H9 (cell line): Measurements from ENCODE around the gene CDC26. TPM values are rescaled to one million over a fixed set of nuclear protein-coding genes. Genes with fewer than 3 reads are reported as not detected.

Source experiments
- DNase-seq: peaks from one replicate; pipeline ENCODE4 v3.0.0-alpha.2; 2017
- H2AFZ ChIP-seq: one replicate; pipeline ENCODE4 v1.6.1; 2013; ENCODE audit warnings: mild to moderate bottlenecking, low read length, control low read depth, moderate library complexity
- H2AK5ac ChIP-seq: 2 replicates; pipeline ENCODE4 v1.6.1; 2013; ENCODE audit warnings: low read length, control low read depth, mixed read lengths; ENCODE audit not compliant: insufficient read length
- H2BK120ac ChIP-seq: one replicate; pipeline ENCODE4 v1.6.1; 2013; ENCODE audit warnings: low read depth, mild to moderate bottlenecking, low read length, control low read depth, inconsistent platforms; ENCODE audit not compliant: poor library complexity, severe bottlenecking
- H2BK12ac ChIP-seq: 2 replicates; pipeline ENCODE4 v1.6.1; 2013; ENCODE audit warnings: low read length, control low read depth, mixed read lengths, low read depth; ENCODE audit not compliant: insufficient read length
- H2BK15ac ChIP-seq: 2 replicates; pipeline ENCODE4 v1.6.1; 2013; ENCODE audit warnings: low read depth, low read length, control low read depth
- H2BK20ac ChIP-seq: one replicate; pipeline ENCODE4 v1.6.1; 2013; ENCODE audit warnings: low read depth, mild to moderate bottlenecking, low read length, control low read depth, inconsistent platforms; ENCODE audit not compliant: poor library complexity, severe bottlenecking
- H2BK5ac ChIP-seq: 2 replicates; pipeline ENCODE4 v1.6.1; 2013; ENCODE audit warnings: low read length, control low read depth, mixed read lengths; ENCODE audit not compliant: insufficient read length
- H3K14ac ChIP-seq: 2 replicates; pipeline ENCODE4 v1.6.1; 2013; ENCODE audit warnings: low read length, control low read depth; ENCODE audit not compliant: insufficient read depth
- H3K18ac ChIP-seq: 2 replicates; pipeline ENCODE4 v1.6.1; 2013; ENCODE audit warnings: low read depth, mild to moderate bottlenecking, mixed read lengths, low read length, control low read depth; ENCODE audit not compliant: insufficient read length
- H3K23ac ChIP-seq: 2 replicates; pipeline ENCODE4 v1.6.1; 2013; ENCODE audit warnings: low read length, control low read depth, mixed read lengths, low read depth; ENCODE audit not compliant: insufficient read length
- H3K23me2 ChIP-seq: 2 replicates; pipeline ENCODE4 v1.6.1; 2013; ENCODE audit warnings: low read depth, mild to moderate bottlenecking, mixed read lengths, low read length, control low read depth; ENCODE audit not compliant: insufficient read length, poor library complexity, severe bottlenecking
- H3K27ac ChIP-seq: 2 replicates; pipeline ENCODE4 v1.5.1; 2013; ENCODE audit warnings: low read length, control low read depth, mixed read lengths, low read depth; ENCODE audit not compliant: insufficient read length
- H3K27me3 ChIP-seq: 2 replicates; pipeline ENCODE4 v1.6.1; 2013; ENCODE audit warnings: low read length, control low read depth, inconsistent platforms; ENCODE audit not compliant: insufficient read depth
- H3K4ac ChIP-seq: 2 replicates; pipeline ENCODE4 v1.6.1; 2013; ENCODE audit warnings: low read depth, mild to moderate bottlenecking, control low read depth, inconsistent platforms, low read length, moderate library complexity
- H3K4me1 ChIP-seq: 2 replicates; pipeline ENCODE4 v1.6.1; 2013; ENCODE audit warnings: low read length, control low read depth, inconsistent platforms; ENCODE audit not compliant: insufficient read depth
- H3K4me2 ChIP-seq: 2 replicates; pipeline ENCODE4 v1.6.1; 2013; ENCODE audit warnings: low read length, control low read depth, mixed read lengths; ENCODE audit not compliant: insufficient read length, insufficient read depth
- H3K56ac ChIP-seq: 2 replicates; pipeline ENCODE4 v1.6.1; 2013; ENCODE audit warnings: low read depth, mild to moderate bottlenecking, mixed read lengths, low read length, control low read depth; ENCODE audit not compliant: insufficient read length
- H3K79me1 ChIP-seq: 2 replicates; pipeline ENCODE4 v1.6.1; 2013; ENCODE audit warnings: low read depth, mild to moderate bottlenecking, moderate library complexity, low read length, control low read depth, inconsistent platforms; ENCODE audit not compliant: insufficient read depth, poor library complexity, severe bottlenecking
- H3K79me2 ChIP-seq: 2 replicates; pipeline ENCODE4 v1.6.1; 2013; ENCODE audit warnings: low read length, control low read depth, inconsistent platforms; ENCODE audit not compliant: insufficient read depth
- H3K9ac ChIP-seq: 2 replicates; pipeline ENCODE4 v1.6.1; 2013; ENCODE audit warnings: low read length, control low read depth, mixed read lengths; ENCODE audit not compliant: insufficient read length; ENCODE audit errors: extremely low read depth
- H3K9me3 ChIP-seq: one replicate; pipeline ENCODE4 v1.6.1; 2013; ENCODE audit warnings: low read depth, low read length, inconsistent platforms; ENCODE audit not compliant: control insufficient read depth
- H3T11ph ChIP-seq: one replicate; pipeline ENCODE4 v1.6.1; 2013; ENCODE audit warnings: mild to moderate bottlenecking, low read length, control low read depth, inconsistent platforms
- H4K20me1 ChIP-seq: one replicate; pipeline ENCODE4 v1.6.1; 2013; ENCODE audit not compliant: control insufficient read depth, insufficient read length, insufficient read depth
- H4K5ac ChIP-seq: 2 replicates; pipeline ENCODE4 v1.6.1; 2013; ENCODE audit warnings: low read depth, mild to moderate bottlenecking, mixed read lengths, low read length, control low read depth; ENCODE audit not compliant: insufficient read length
- H4K8ac ChIP-seq: replicated peaks from 2 replicates; pipeline ENCODE4 v1.6.1; 2013; ENCODE audit warnings: low read length, control low read depth, mixed read lengths, low read depth; ENCODE audit not compliant: insufficient read length
- H4K91ac ChIP-seq: 2 replicates; pipeline ENCODE4 v1.6.1; 2013; ENCODE audit warnings: low read depth, mild to moderate bottlenecking, moderate library complexity, mixed read lengths, low read length, control low read depth; ENCODE audit not compliant: insufficient read length
- H3K27ac Mint-ChIP-seq, 3 experiments: 2 replicates in 2 of 3; 3 replicates in 1 of 3; pipeline ENCODE4 v1.8.0; 2020 to 2021; ENCODE audit warnings: mixed read lengths in 3 of 3, mild to moderate bottlenecking in 1 of 3, moderate library complexity in 1 of 3
- H3K27me3 Mint-ChIP-seq: 2 replicates; pipeline ENCODE4 v1.8.0; 2021; ENCODE audit warnings: low read depth, mild to moderate bottlenecking, moderate library complexity, mixed read lengths
- H3K36me3 Mint-ChIP-seq, 3 experiments: 2 replicates in 2 of 3; 3 replicates in 1 of 3; pipeline ENCODE4 v1.8.0; 2020 to 2021; ENCODE audit warnings: low read depth in 3 of 3, mixed read lengths in 3 of 3; ENCODE audit not compliant: insufficient read depth in 1 of 3
- H3K4me1 Mint-ChIP-seq, 2 experiments: 2 replicates each; pipeline ENCODE4 v1.8.0; 2020; ENCODE audit warnings: mixed read lengths in 2 of 2
- H3K4me3 Mint-ChIP-seq, 2 experiments: 2 replicates in 1 of 2; 3 replicates in 1 of 2; pipeline ENCODE4 v1.8.0; 2020 to 2021; ENCODE audit warnings: mild to moderate bottlenecking in 2 of 2, mixed read lengths in 2 of 2, moderate library complexity in 1 of 2
- H3K9me3 Mint-ChIP-seq, 2 experiments: 2 replicates in 1 of 2; 3 replicates in 1 of 2; pipeline ENCODE4 v1.8.0; 2020; ENCODE audit warnings: mild to moderate bottlenecking in 2 of 2, mixed read lengths in 2 of 2, moderate library complexity in 1 of 2
- WGBS: extraction: QIAGEN DNeasy Blood & Tissue Kit; methylation state at CpG from one replicate; pipeline ENCODE4 v1.1.7; 2013; ENCODE audit warnings: missing lambda C conversion rate, low lambda C conversion rate, mixed read lengths; ENCODE audit not compliant: insufficient read length; ENCODE audit errors: extremely low coverage; 5-methylcytosine and 5-hydroxymethylcytosine counted together
- total RNA-seq: library from RNA; stranded (reverse); gene quantifications from 2 replicates; pipeline ENCODE4 v1.2.1, GENCODE V29; 2021
- TF ChIP-seq, protein P1 (sequence below): fragments of 200-600 bp; sonication (generic); conservative IDR thresholded peaks from 3 replicates; pipeline ENCODE4 v1.8.0; 2021; ENCODE audit warnings: antibody characterized with exemption, mild to moderate bottlenecking

Gene CDC26
- total RNA-seq, 1 experiment from 2014 or later = 38.6 TPM

- Histone ChIP-seq H3K4me1 (no peaks in the 10 kb centered on the region), H2BK20ac (no peak overlapping the region), H3K23ac (no peak overlapping the region), H2AFZ (no peak overlapping the region), H2BK12ac (no peak overlapping the region), H4K8ac (no peak overlapping the region), H3T11ph (no peak overlapping the region), H3K9me3 (no peaks in the 10 kb centered on the region), H4K20me1 (no peaks in the 10 kb centered on the region), H3K18ac (no peak overlapping the region), H4K5ac (no peak overlapping the region), H3K23me2 (no peaks in the 10 kb centered on the region), H3K4me2 (no peak overlapping the region), H4K91ac (no peak overlapping the region), H2BK5ac (no peak overlapping the region), H3K4ac (no peak overlapping the region), H3K14ac (no peak overlapping the region), H2AK5ac (no peak overlapping the region), H3K79me2 (no peaks in the 10 kb centered on the region), H3K27ac (no peak overlapping the region), H3K27me3 (no peaks in the 10 kb centered on the region), H3K79me1 (no peaks in the 10 kb centered on the region), H2BK120ac (no peak overlapping the region), H2BK15ac (no peak overlapping the region), H3K9ac (no peak overlapping the region), H3K56ac (no peak overlapping the region)
- no CpG with 5 or more reads among the region's 6 CpGs for WGBS
- no peak for DNase-seq
- TF ChIP-seq, protein P1, sequence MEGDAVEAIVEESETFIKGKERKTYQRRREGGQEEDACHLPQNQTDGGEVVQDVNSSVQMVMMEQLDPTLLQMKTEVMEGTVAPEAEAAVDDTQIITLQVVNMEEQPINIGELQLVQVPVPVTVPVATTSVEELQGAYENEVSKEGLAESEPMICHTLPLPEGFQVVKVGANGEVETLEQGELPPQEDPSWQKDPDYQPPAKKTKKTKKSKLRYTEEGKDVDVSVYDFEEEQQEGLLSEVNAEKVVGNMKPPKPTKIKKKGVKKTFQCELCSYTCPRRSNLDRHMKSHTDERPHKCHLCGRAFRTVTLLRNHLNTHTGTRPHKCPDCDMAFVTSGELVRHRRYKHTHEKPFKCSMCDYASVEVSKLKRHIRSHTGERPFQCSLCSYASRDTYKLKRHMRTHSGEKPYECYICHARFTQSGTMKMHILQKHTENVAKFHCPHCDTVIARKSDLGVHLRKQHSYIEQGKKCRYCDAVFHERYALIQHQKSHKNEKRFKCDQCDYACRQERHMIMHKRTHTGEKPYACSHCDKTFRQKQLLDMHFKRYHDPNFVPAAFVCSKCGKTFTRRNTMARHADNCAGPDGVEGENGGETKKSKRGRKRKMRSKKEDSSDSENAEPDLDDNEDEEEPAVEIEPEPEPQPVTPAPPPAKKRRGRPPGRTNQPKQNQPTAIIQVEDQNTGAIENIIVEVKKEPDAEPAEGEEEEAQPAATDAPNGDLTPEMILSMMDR = no peak
- H3K27ac Mint-ChIP-seq = no peak overlapping the region; a peak in 1 of 7 replicates
- no peaks in the 10 kb centered on the region for H3K27me3 Mint-ChIP-seq
- no peak overlapping the region for H3K4me3 Mint-ChIP-seq
- H3K36me3 Mint-ChIP-seq = peaks cover 11 to 25% (median 24%) of the 10 kb centered on the region in 3 experiments; a peak in 6 of 7 replicates
- no peaks in the 10 kb centered on the region for H3K4me1 Mint-ChIP-seq
- H3K9me3 Mint-ChIP-seq = 0 out of 5 replicates have a peak, but pooled peaks cover 0 to 1% of the 10 kb centered on the region in 2 experiments
Measured at GRCh38 chr9:113255438-113255837, 19.9 kb downstream of the CDC26 start.
